OCI-LY1 (cell line): ENCODE data around the gene RAPGEF2.

Experiments
- H2AFZ ChIP-seq: fragments of 200-600 bp; sonication (generic), shearing (Covaris generic); 2 replicates; pipeline ENCODE4 v1.6.0; 2014; ENCODE audit warnings: antibody characterized with exemption, mild to moderate bottlenecking, low read length
- H3F3A ChIP-seq: fragments of 200-600 bp; sonication (generic), shearing (Covaris generic); 2 replicates; pipeline ENCODE4 v1.6.0; 2014; ENCODE audit warnings: mild to moderate bottlenecking, antibody characterized with exemption, low read length, moderate library complexity; ENCODE audit not compliant: insufficient read depth
- H3K27ac ChIP-seq: fragments of 200-600 bp; sonication (generic); 2 replicates; pipeline ENCODE4 v1.5.1; 2014; ENCODE audit warnings: low read length, mixed run types, mild to moderate bottlenecking, low read depth; ENCODE audit not compliant: poor library complexity, severe bottlenecking
- H3K27me3 ChIP-seq: fragments of 200-600 bp; sonication (generic); 2 replicates; pipeline ENCODE4 v1.6.0; 2014; ENCODE audit warnings: antibody characterized with exemption, mild to moderate bottlenecking, low read length, moderate library complexity; ENCODE audit not compliant: insufficient read depth
- H3K36me3 ChIP-seq: fragments of 200-600 bp; sonication (generic); 2 replicates; pipeline ENCODE4 v1.6.1; 2014; ENCODE audit warnings: mild to moderate bottlenecking, antibody characterized with exemption, low read length, moderate library complexity, mixed read lengths; ENCODE audit not compliant: insufficient read depth
- H3K4me1 ChIP-seq: fragments of 200-600 bp; sonication (generic); 2 replicates; pipeline ENCODE4 v1.5.1; 2014; ENCODE audit warnings: mild to moderate bottlenecking, low read length, moderate library complexity; ENCODE audit not compliant: insufficient read depth, severe bottlenecking
- H3K4me2 ChIP-seq: fragments of 200-600 bp; sonication (generic), shearing (Covaris generic); 2 replicates; pipeline ENCODE4 v1.6.1; 2014; ENCODE audit warnings: low read length
- H3K4me3 ChIP-seq: fragments of 200-600 bp; sonication (generic); 2 replicates; pipeline ENCODE4 v1.5.1; 2014; ENCODE audit warnings: low read length, low read depth, mild to moderate bottlenecking, mixed read lengths; ENCODE audit not compliant: poor library complexity, severe bottlenecking
- H3K79me2 ChIP-seq: fragments of 200-600 bp; shearing (Covaris generic); 2 replicates; pipeline ENCODE4 v1.6.1; 2016; ENCODE audit warnings: mixed run types, low read length, mixed read lengths; ENCODE audit not compliant: insufficient read depth
- H3K9ac ChIP-seq: fragments of 200-600 bp; sonication (generic), shearing (Covaris generic); 2 replicates; pipeline ENCODE4 v1.6.1; 2014; ENCODE audit warnings: mild to moderate bottlenecking, low read length, mixed read lengths
- H3K9me2 ChIP-seq: fragments of 200-600 bp; sonication (generic), shearing (Covaris generic); 2 replicates; pipeline ENCODE4 v1.6.1; 2014; ENCODE audit warnings: low read depth, mild to moderate bottlenecking, low read length, mixed read lengths
- H3K9me3 ChIP-seq: fragments of 200-600 bp; shearing (Covaris generic); 2 replicates; pipeline ENCODE4 v1.6.1; 2014; ENCODE audit warnings: low read length, mixed read lengths
- H4K20me1 ChIP-seq: fragments of 200-600 bp; sonication (generic), shearing (Covaris generic); 2 replicates; pipeline ENCODE4 v1.6.0; 2016; ENCODE audit warnings: mild to moderate bottlenecking, low read length; ENCODE audit not compliant: insufficient read depth
- EZH2 ChIP-seq: fragments of 200-600 bp; sonication (generic), shearing (Covaris generic); IDR thresholded peaks from 2 replicates; pipeline ENCODE4 v1.8.0; 2017; ENCODE audit warnings: borderline replicate concordance, mixed run types, mild to moderate bottlenecking, antibody characterized with exemption, low read length, moderate library complexity, mixed read lengths
- TF ChIP-seq, protein P1 (sequence below): fragments of 200-600 bp; sonication (generic), shearing (Covaris generic); IDR thresholded peaks from 2 replicates; pipeline ENCODE4 v1.5.1; 2017; ENCODE audit warnings: mild to moderate bottlenecking, antibody characterized with exemption, low read length, moderate library complexity, mixed read lengths

Gene RAPGEF2

DNA sequence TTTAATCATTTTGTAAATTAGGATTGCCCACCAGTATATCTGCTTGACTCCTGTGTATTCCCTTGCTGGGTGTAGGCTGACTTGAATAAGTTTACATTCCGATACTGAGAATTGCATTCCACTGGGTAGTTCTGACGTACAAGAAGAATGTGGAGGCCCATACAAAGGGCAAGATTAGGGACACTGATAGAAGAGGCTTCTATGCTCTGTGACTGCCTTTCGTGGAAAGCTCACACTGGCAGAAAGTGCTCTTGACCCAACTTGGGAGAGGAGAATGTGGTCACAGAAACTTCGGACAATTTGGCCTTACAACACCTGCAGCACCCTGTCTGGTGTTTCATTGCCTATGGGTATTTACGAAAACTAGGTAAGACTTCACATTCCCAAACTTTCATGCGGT is 126.3 kb downstream of the RAPGEF2 start:
- no peak overlapping the region for H2AFZ ChIP-seq
- no peak overlapping the region for H3K27ac ChIP-seq
- H3K79me2 ChIP-seq, result no peaks in the 10 kb centered on the region

DNA sequence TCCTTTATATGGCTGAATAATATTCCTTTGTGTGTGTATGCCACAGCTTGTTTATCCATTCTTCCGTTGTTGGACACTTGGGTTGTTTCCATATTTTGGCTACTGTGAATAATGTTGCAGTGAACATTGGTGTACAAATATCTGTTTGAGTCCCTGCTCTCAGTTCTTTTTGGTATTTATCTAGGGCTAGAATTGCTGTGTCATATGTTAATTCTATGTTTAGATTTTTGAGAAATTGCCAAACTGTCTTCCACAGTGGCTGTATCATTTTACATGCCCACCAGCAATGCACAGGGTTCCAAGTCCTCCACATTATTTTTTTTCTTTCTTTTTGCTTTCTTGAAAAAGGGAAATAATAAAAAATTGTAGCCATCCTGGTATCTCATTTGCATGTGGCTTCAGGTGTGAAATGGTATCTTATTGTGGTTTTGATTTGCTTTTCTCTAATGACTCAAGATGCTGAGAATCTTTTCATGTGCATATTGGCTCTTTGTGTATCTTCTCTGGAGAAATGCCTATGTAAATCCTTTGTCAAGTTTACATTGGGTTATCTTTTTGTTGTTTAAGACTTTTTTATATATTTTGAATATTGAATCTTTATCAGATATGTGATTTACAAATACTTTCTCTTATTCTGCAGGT is 129.7 kb downstream of the RAPGEF2 start:
- Histone ChIP-seq H3K4me2 (no peak overlapping the region), H3K4me1 (no peaks in the 10 kb centered on the region), H4K20me1 (no peaks in the 10 kb centered on the region), H3K9me2 (no peaks in the 10 kb centered on the region), H3K9ac (no peak overlapping the region), H3F3A (no peaks in the 10 kb centered on the region), H3K27me3 (no peaks in the 10 kb centered on the region), H3K9me3 (no peaks in the 10 kb centered on the region), H3K36me3 (no peaks in the 10 kb centered on the region), H3K79me2 (no peaks in the 10 kb centered on the region), H2AFZ (no peak overlapping the region), H3K4me3 (no peak overlapping the region), H3K27ac (no peak overlapping the region)
- TF ChIP-seq EZH2, result no peak
- TF ChIP-seq, protein P1, sequence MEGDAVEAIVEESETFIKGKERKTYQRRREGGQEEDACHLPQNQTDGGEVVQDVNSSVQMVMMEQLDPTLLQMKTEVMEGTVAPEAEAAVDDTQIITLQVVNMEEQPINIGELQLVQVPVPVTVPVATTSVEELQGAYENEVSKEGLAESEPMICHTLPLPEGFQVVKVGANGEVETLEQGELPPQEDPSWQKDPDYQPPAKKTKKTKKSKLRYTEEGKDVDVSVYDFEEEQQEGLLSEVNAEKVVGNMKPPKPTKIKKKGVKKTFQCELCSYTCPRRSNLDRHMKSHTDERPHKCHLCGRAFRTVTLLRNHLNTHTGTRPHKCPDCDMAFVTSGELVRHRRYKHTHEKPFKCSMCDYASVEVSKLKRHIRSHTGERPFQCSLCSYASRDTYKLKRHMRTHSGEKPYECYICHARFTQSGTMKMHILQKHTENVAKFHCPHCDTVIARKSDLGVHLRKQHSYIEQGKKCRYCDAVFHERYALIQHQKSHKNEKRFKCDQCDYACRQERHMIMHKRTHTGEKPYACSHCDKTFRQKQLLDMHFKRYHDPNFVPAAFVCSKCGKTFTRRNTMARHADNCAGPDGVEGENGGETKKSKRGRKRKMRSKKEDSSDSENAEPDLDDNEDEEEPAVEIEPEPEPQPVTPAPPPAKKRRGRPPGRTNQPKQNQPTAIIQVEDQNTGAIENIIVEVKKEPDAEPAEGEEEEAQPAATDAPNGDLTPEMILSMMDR, result no peak

More for the DNA sequence above, 126.3 kb downstream of the RAPGEF2 start:
- Histone ChIP-seq H3K4me2 (no peak overlapping the region), H3K27me3 (no peaks in the 10 kb centered on the region), H3K36me3 (no peaks in the 10 kb centered on the region), H3K9me3 (no peaks in the 10 kb centered on the region), H3K9ac (no peak overlapping the region), H3K4me1 (no peaks in the 10 kb centered on the region), H3K9me2 (no peaks in the 10 kb centered on the region), H4K20me1 (no peaks in the 10 kb centered on the region), H3K4me3 (no peak overlapping the region), H3F3A (no peaks in the 10 kb centered on the region)
- TF ChIP-seq, protein P1, result no peak
- no peak for TF ChIP-seq EZH2

DNA sequence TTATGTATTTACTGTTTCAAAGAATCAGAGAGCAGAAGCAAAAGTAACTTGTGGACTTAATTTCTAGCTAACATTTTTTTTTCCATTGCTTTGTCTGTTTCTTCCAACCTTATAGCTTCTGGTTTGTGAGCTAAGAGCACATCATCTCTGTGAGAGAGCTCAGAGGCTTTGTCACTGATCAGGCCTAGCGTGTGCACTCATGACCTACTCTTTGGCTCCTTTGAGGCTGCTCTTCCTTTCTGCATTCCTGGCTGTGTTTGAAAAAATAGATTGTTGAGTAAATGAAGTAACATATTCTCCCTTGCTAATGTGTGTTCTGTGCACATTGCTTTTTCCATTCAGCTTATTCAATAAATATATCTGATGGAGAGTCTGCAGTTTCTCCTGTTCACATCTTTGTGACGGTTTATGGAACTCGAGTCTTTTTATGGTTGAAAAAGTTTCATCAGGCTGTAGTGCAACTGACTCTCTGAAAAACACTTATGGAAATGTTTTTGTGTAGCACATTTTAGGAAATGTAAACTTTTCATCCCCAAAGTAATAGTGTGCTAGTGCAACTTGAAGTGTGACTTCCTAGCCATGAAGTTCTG is 133.0 kb downstream of the RAPGEF2 start:
- no peaks in the 10 kb centered on the region for H3K9me3 ChIP-seq
- no peaks in the 10 kb centered on the region for H3K36me3 ChIP-seq
- no peak overlapping the region for H2AFZ ChIP-seq
- no peaks in the 10 kb centered on the region for H3K9me2 ChIP-seq
- H3K4me1 ChIP-seq, result no peaks in the 10 kb centered on the region
- no peaks in the 10 kb centered on the region for H4K20me1 ChIP-seq
- TF ChIP-seq, protein P1, result no peak
- TF ChIP-seq EZH2, result no peak
- no peaks in the 10 kb centered on the region for H3K27me3 ChIP-seq
- no peak overlapping the region for H3K4me3 ChIP-seq
- no peaks in the 10 kb centered on the region for H3K79me2 ChIP-seq
- no peak overlapping the region for H3K27ac ChIP-seq
- H3F3A ChIP-seq, result no peaks in the 10 kb centered on the region
- H3K4me2 ChIP-seq, result no peak overlapping the region
- no peak overlapping the region for H3K9ac ChIP-seq
